HCT116 (cell line): ENCODE data around the gene CNPY1. TPM values are rescaled to one million over a fixed set of nuclear protein-coding genes. Genes with fewer than 3 reads are reported as not detected.

Source experiments
- ATAC-seq: fragments of 200-7000 bp; cut with Tn5 transposase; 2 replicates; pipeline ENCODE4 v1.9.1; 2020; ENCODE audit warnings: mild to moderate bottlenecking, moderate library complexity
- BruUV-seq: library from RNA; stranded (reverse); fragments of 400-500 nt; replicated peaks from 2 replicates; lab custom pipeline; 2021; lab: Mats Ljungman, UMichigan
- CTCF ChIA-PET: fragments of 300-600 bp; sonication (Branson Sonifier 250); formaldehyde crosslinking; loops from one replicate; lab custom pipeline; 2021; ENCODE audit warnings: antibody characterized with exemption; lab: Charles Lee
- POLR2A ChIA-PET: fragments of 300-600, 350-600 bp; sonication (Branson Sonifier 250); formaldehyde crosslinking; loops from one replicate; lab custom pipeline; 2021; ENCODE audit warnings: antibody characterized with exemption; lab: Charles Lee
- RAD21 ChIA-PET, 2 experiments: fragments of 300-600 bp; sonication (Branson Sonifier 250); formaldehyde crosslinking; loops; one replicate each; lab custom pipeline; 2023; ENCODE audit warnings: low total read pairs in 2 of 2; ENCODE audit not compliant: uncharacterized antibody in 2 of 2, unreplicated experiment in 2 of 2, low non-redundant PET in 1 of 2; lab: Charles Lee
- DNase-seq: peaks from one replicate; pipeline ENCODE4 v3.0.0-alpha.2; 2010; ENCODE audit warnings: low read depth, low spot score
- H2AFZ ChIP-seq: fragments of 200-600 bp; shearing (Covaris generic), sonication (generic); 2 replicates; pipeline ENCODE4 v1.6.1; 2017; ENCODE audit warnings: low read depth, mixed run types, mixed read lengths, antibody characterized with exemption, low read length; ENCODE audit not compliant: poor library complexity, severe bottlenecking
- H3K27ac ChIP-seq: 2 replicates; pipeline ENCODE4 v1.5.1; 2012; ENCODE audit warnings: low read depth, low read length
- H3K27me3 ChIP-seq: fragments of 200-600 bp; sonication (generic); 2 replicates; pipeline ENCODE4 v1.6.1; 2016; ENCODE audit warnings: mixed run types, low read length, mixed read lengths; ENCODE audit not compliant: insufficient read depth
- H3K36me3 ChIP-seq, 2 experiments: fragments of 200-500 bp in 1 of 2; fragments of 200-600 bp in 1 of 2; sonication (Bioruptor generic) in 1 of 2; sonication (generic) in 1 of 2; 2 replicates each; pipeline versions ENCODE4 v1.5.1 to v1.6.1; 2014 to 2016; ENCODE audit warnings: low read length in 2 of 2, inconsistent platforms in 1 of 2, mixed read lengths in 1 of 2, mixed run types in 1 of 2; ENCODE audit not compliant: insufficient read depth in 2 of 2, control insufficient read depth in 1 of 2
- H3K4me1 ChIP-seq, 2 experiments: fragments of 200-600 bp in 1 of 2; sonication (generic) in 1 of 2; 2 replicates each; pipeline versions ENCODE4 v1.5.1 to v1.6.1; 2012 to 2017; ENCODE audit warnings: low read length in 2 of 2, inconsistent platforms in 1 of 2, mild to moderate bottlenecking in 1 of 2, mixed read lengths in 1 of 2, mixed run types in 1 of 2, moderate library complexity in 1 of 2; ENCODE audit not compliant: insufficient read depth in 2 of 2, control insufficient read depth in 1 of 2
- H3K4me2 ChIP-seq: fragments of 200-600 bp; sonication (generic); 2 replicates; pipeline ENCODE4 v1.6.1; 2017; ENCODE audit warnings: mixed run types, low read length, mixed read lengths
- H3K4me3 ChIP-seq, 2 experiments: fragments of 200-600 bp in 1 of 2; sonication (generic) in 1 of 2; replicated peaks in 1 of 2; 2 replicates each; pipeline ENCODE4 v1.5.1; 2011 to 2016; ENCODE audit warnings: low read length in 2 of 2, control low read depth in 1 of 2, low read depth in 1 of 2, mild to moderate bottlenecking in 1 of 2, mixed read lengths in 1 of 2, mixed run types in 1 of 2
- H3K79me2 ChIP-seq: fragments of 200-600 bp; sonication (generic); 2 replicates; pipeline ENCODE4 v1.6.1; 2017; ENCODE audit warnings: mild to moderate bottlenecking, mixed run types, low read length, moderate library complexity, mixed read lengths; ENCODE audit not compliant: insufficient read depth
- H3K9ac ChIP-seq: fragments of 200-600 bp; sonication (generic); 2 replicates; pipeline ENCODE4 v1.6.1; 2016; ENCODE audit warnings: low read length, mixed read lengths
- H3K9me2 ChIP-seq: fragments of 200-600 bp; sonication (generic), shearing (Covaris generic); 2 replicates; pipeline ENCODE4 v1.6.1; 2017; ENCODE audit warnings: mixed run types, mild to moderate bottlenecking, moderate library complexity; ENCODE audit not compliant: insufficient read depth
- H3K9me3 ChIP-seq, 2 experiments: fragments of 200-500 bp in 1 of 2; fragments of 200-600 bp in 1 of 2; sonication (Bioruptor generic) in 1 of 2; sonication (generic) in 1 of 2; 2 replicates each; pipeline ENCODE4 v1.6.1; 2014 to 2017; ENCODE audit warnings: low read length in 2 of 2, mixed read lengths in 2 of 2, inconsistent platforms in 1 of 2, low read depth in 1 of 2, mild to moderate bottlenecking in 1 of 2, mixed run types in 1 of 2, moderate library complexity in 1 of 2; ENCODE audit not compliant: control insufficient read depth in 1 of 2, insufficient read depth in 1 of 2
- H4K20me1 ChIP-seq: fragments of 200-600 bp; sonication (generic), shearing (Covaris generic); 2 replicates; pipeline ENCODE4 v1.6.1; 2017; ENCODE audit warnings: mixed run types, mild to moderate bottlenecking, moderate library complexity; ENCODE audit not compliant: insufficient read depth
- CBX3 ChIP-seq: IDR thresholded peaks from 2 replicates; pipeline ENCODE4 v1.6.1; 2012; ENCODE audit warnings: low read depth
- CTCF ChIP-seq, 3 experiments: fragments of 200-600 bp in 1 of 3; sonication (generic) in 1 of 3; IDR thresholded peaks in 2 of 3; conservative IDR thresholded peaks in 1 of 3; 2 replicates each; pipeline ENCODE4 v1.5.1; 2012 to 2017; ENCODE audit warnings: low read depth in 2 of 3, low read length in 2 of 3, antibody characterized with exemption in 1 of 3, borderline replicate concordance in 1 of 3, control low read depth in 1 of 3, mild to moderate bottlenecking in 1 of 3, mixed read lengths in 1 of 3, mixed run types in 1 of 3, moderate library complexity in 1 of 3; ENCODE audit not compliant: insufficient read depth in 1 of 3
- ELF1 ChIP-seq: IDR thresholded peaks from 2 replicates; pipeline ENCODE4 v1.6.1; 2012; ENCODE audit warnings: low read depth, borderline replicate concordance
- EZH2 ChIP-seq: fragments of 200-600 bp; sonication (generic); IDR thresholded peaks from 2 replicates; pipeline ENCODE4 v1.6.1; 2017; ENCODE audit warnings: antibody characterized with exemption, mixed run types
- JUND ChIP-seq: IDR thresholded peaks from 2 replicates; pipeline ENCODE4 v1.6.1; 2012
- POLR2A ChIP-seq: IDR thresholded peaks from 2 replicates; pipeline ENCODE4 v1.7.0; 2011; ENCODE audit warnings: borderline replicate concordance; ENCODE audit not compliant: insufficient read depth, insufficient read length; ENCODE audit errors: extremely low read depth
- POLR2AphosphoS5 ChIP-seq: IDR thresholded peaks from 2 replicates; pipeline ENCODE4 v1.6.1; 2011; ENCODE audit warnings: mild to moderate bottlenecking, low read depth, low read length, moderate library complexity
- SRF ChIP-seq: IDR thresholded peaks from 2 replicates; pipeline ENCODE4 v1.6.1; 2012; ENCODE audit warnings: low read depth
- TCF7L2 ChIP-seq: IDR thresholded peaks from 2 replicates; pipeline ENCODE4 v1.7.0; 2011; ENCODE audit warnings: borderline replicate concordance, inconsistent platforms; ENCODE audit not compliant: insufficient read depth, insufficient read length; ENCODE audit errors: extremely low read depth
- YY1 ChIP-seq: IDR thresholded peaks from 2 replicates; pipeline ENCODE4 v1.6.1; 2011; ENCODE audit warnings: low read length, low read depth, moderate library complexity, mild to moderate bottlenecking; ENCODE audit not compliant: insufficient replicate concordance; ENCODE audit errors: extremely low read depth
- ZFX ChIP-seq: fragments of 450-650 bp; IDR thresholded peaks from 2 replicates; pipeline ENCODE4 v1.6.1; 2017
- ZNF274 ChIP-seq: fragments of 200-500 bp; sonication (Bioruptor generic); IDR thresholded peaks from 2 replicates; pipeline ENCODE4 v1.6.1; 2014; ENCODE audit warnings: mild to moderate bottlenecking, low read depth, low read length, inconsistent platforms
- intact Hi-C: fragments of 100-400 bp; cut with micrococcal nuclease; formaldehyde crosslinking; loops from 2 replicates; pipeline ENCODE4 v1.10.0; 2022
- total RNA-seq: library from RNA; stranded (reverse); gene quantifications from one replicate; pipeline ENCODE4 v1.2.1, GENCODE V29; 2021; ENCODE audit not compliant: unreplicated experiment
- TF ChIP-seq, protein P1 (sequence below): IDR thresholded peaks from 2 replicates; pipeline ENCODE4 v1.6.1; 2011; ENCODE audit warnings: mild to moderate bottlenecking, low read length, moderate library complexity; ENCODE audit not compliant: insufficient replicate concordance; ENCODE audit errors: extremely low read depth

The CNPY1 gene
- total RNA-seq, 1 experiment from 2014 or later = not detected

- H3K9me2 ChIP-seq = no peaks in the 10 kb centered on the region
- ATAC-seq (no peak), DNase-seq (no peak)
- no peak overlapping the region for H2AFZ ChIP-seq
- H3K4me2 ChIP-seq = no peak overlapping the region
- TF ChIP-seq SRF = no peak
- TF ChIP-seq CBX3 = no peak
- no peak for TF ChIP-seq ELF1
- no peak for TF ChIP-seq POLR2A
- TF ChIP-seq ZNF274 = no peak
- TF ChIP-seq JUND = no peak
- TF ChIP-seq ZFX = no peak
- TF ChIP-seq EZH2 = no peak
- TF ChIP-seq TCF7L2 = no peak
- no peak for TF ChIP-seq YY1
- TF ChIP-seq CTCF (IDR thresholded peaks at IDR 0.05 in 2 of 3, conservative IDR thresholded peaks at IDR 0.05 in 1 of 3; ENCODE audit: borderline replicate concordance in 1 of 3, insufficient read depth in 1 of 3, low read depth in 2 of 3, low read length in 2 of 3) = no peak
- TF ChIP-seq, protein P1, sequence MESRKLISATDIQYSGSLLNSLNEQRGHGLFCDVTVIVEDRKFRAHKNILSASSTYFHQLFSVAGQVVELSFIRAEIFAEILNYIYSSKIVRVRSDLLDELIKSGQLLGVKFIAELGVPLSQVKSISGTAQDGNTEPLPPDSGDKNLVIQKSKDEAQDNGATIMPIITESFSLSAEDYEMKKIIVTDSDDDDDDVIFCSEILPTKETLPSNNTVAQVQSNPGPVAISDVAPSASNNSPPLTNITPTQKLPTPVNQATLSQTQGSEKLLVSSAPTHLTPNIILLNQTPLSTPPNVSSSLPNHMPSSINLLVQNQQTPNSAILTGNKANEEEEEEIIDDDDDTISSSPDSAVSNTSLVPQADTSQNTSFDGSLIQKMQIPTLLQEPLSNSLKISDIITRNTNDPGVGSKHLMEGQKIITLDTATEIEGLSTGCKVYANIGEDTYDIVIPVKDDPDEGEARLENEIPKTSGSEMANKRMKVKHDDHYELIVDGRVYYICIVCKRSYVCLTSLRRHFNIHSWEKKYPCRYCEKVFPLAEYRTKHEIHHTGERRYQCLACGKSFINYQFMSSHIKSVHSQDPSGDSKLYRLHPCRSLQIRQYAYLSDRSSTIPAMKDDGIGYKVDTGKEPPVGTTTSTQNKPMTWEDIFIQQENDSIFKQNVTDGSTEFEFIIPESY = no peak
- no peak for TF ChIP-seq POLR2AphosphoS5
- ChIA-PET CTCF (no interaction called here), RAD21 (no interaction called here), POLR2A (no interaction called here)
- no TSS peak for BruUV-seq
- H3K9ac ChIP-seq = no peak overlapping the region
- no peaks in the 10 kb centered on the region for H3K4me1 ChIP-seq
- no peaks in the 10 kb centered on the region for H4K20me1 ChIP-seq
- H3K36me3 ChIP-seq = no peaks in the 10 kb centered on the region
- no peaks in the 10 kb centered on the region for H3K79me2 ChIP-seq
- H3K27me3 ChIP-seq = peaks cover 13% of the 10 kb centered on the region; the same call in 1 of the 2 replicates
- no peaks in the 10 kb centered on the region for H3K9me3 ChIP-seq
- no peak overlapping the region for H3K27ac ChIP-seq
- intact Hi-C loops = loop anchor here (10.0 kb wide), 2 partner anchors 122 to 152 kb away; no protein-coding TSS in a partner anchor
- H3K4me3 ChIP-seq = no peak overlapping the region
These were observed 9.9 kb downstream of the CNPY1 start for GRCh38 chr7:155536451-155536850.
